Activated naive CD4-positive, alpha-beta T cell treated with anti-CD3 and anti-CD28 coated beads, Interleukin-2, amount 50 U/mL, for 24 hours (primary cell): Measurements from ENCODE around the gene SNX13.
"Not testable (repeated sequence)": the region's sequence is repeated elsewhere in the genome, so short reads cannot be mapped to it uniquely, and the experiment has no call there.

ENCODE experiments used
- H3K27ac Mint-ChIP-seq: one replicate; pipeline ENCODE4 v1.8.0; 2021; ENCODE audit warnings: mild to moderate bottlenecking, mixed read lengths
- H3K27me3 Mint-ChIP-seq: one replicate; pipeline ENCODE4 v1.8.0; 2021; ENCODE audit warnings: mixed read lengths
- H3K36me3 Mint-ChIP-seq: one replicate; pipeline ENCODE4 v1.8.0; 2021; ENCODE audit warnings: mixed read lengths
- H3K4me1 Mint-ChIP-seq: one replicate; pipeline ENCODE4 v1.8.0; 2021; ENCODE audit warnings: mixed read lengths
- H3K4me3 Mint-ChIP-seq: one replicate; pipeline ENCODE4 v1.8.0; 2021; ENCODE audit warnings: mild to moderate bottlenecking, mixed read lengths
- H3K9me3 Mint-ChIP-seq: one replicate; pipeline ENCODE4 v1.8.0; 2021; ENCODE audit warnings: mixed read lengths

SNX13 gene

DNA sequence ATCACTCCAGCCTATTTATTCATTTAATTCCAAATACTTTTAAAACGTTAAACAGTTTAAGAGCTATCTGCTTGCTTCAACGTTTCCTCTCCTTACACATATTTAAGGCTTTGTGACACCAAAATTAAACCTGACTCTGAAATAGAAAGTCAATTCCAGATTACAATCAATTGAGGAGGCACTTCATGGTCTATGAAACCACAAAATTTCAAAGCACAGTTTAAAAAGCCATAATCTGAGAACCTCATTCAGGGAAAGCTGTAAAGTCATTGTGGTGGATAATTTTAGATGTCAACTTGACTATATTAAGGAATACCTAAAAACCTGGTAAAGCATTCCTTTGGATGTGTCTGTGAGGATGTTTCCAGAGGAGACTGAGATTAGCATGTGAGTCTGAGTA is 6.2 kb downstream of the SNX13 start:
- Mint-ChIP-seq H3K4me3 (peak overlapping the region; percentile 2), H3K9me3 (no peaks in the 10 kb centered on the region), H3K4me1 (peaks cover 91% of the 10 kb centered on the region), H3K36me3 (peaks cover 5% of the 10 kb centered on the region), H3K27ac (no peak overlapping the region), H3K27me3 (no peaks in the 10 kb centered on the region)

DNA sequence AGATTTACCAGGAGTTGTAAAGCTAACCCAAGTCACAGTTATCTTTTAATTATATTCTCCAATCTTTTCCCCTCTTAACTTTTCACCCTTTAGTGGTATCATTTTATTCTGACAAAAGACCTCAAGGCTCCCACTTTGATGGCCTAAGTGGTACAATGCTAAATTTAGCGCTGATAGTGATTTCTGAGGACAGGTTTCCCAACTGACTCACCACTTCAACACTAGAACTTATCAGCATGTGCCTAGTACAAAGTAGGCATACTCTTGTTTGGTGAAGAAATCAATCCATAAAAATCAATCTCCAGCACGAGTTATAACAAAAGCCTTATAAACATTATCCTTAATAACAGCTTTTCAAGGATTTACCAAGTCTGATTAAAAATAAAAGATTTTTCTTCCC is 7.5 kb downstream of the SNX13 start:
- peaks cover 5% of the 10 kb centered on the region for H3K36me3 Mint-ChIP-seq
- no peaks in the 10 kb centered on the region for H3K9me3 Mint-ChIP-seq
- no peak overlapping the region for H3K27ac Mint-ChIP-seq
- no peaks in the 10 kb centered on the region for H3K27me3 Mint-ChIP-seq
- peaks cover 88% of the 10 kb centered on the region for H3K4me1 Mint-ChIP-seq
- no peak overlapping the region for H3K4me3 Mint-ChIP-seq

DNA sequence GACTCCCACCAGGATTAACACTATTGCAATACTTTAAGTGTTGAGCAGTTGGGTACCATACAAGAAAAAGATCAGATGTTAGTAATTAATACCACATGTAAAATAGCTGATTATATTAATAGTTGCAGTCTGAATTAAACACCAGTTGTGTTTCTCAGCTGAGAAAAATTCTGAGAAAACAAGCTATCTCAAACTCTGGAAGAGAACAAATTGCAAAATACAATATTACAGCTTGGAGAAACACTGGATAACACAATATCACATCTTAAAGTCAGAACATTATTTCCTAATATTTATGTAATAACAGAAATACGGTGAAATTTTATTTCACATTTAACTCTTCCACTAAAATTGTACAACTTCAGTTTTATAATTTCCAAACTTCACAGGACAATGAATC is 9.2 kb downstream of the SNX13 start:
- peak overlapping the region; percentile 11 for H3K4me3 Mint-ChIP-seq
- no peaks in the 10 kb centered on the region for H3K9me3 Mint-ChIP-seq
- peaks cover 3% of the 10 kb centered on the region for H3K36me3 Mint-ChIP-seq
- H3K27me3 Mint-ChIP-seq = no peaks in the 10 kb centered on the region
- peaks cover 91% of the 10 kb centered on the region for H3K4me1 Mint-ChIP-seq
- H3K27ac Mint-ChIP-seq = no peak overlapping the region

DNA sequence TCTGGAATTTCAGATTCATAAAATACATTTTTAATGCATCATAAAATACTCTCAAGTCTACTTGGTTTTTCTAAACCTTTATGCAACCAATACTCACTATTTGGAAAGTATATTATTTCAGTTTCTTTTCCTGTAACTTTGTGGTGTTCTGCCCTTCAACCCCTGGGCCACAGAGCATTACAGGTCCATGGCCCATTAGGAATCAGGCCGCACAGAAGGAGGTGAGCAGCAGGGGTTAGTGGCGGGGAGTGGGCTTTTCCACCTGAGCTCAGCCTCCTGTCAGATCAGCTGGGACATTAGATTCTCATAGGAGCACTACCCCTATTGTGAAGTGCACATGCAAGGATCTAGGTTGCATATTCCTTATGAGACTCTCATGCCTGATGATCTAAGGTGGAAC is 9.7 kb downstream of the SNX13 start:
- Mint-ChIP-seq H3K4me1 (peaks cover 91% of the 10 kb centered on the region), H3K9me3 (no peaks in the 10 kb centered on the region), H3K36me3 (peaks cover 3% of the 10 kb centered on the region), H3K4me3 (no peak overlapping the region), H3K27ac (no peak overlapping the region), H3K27me3 (no peaks in the 10 kb centered on the region)

DNA sequence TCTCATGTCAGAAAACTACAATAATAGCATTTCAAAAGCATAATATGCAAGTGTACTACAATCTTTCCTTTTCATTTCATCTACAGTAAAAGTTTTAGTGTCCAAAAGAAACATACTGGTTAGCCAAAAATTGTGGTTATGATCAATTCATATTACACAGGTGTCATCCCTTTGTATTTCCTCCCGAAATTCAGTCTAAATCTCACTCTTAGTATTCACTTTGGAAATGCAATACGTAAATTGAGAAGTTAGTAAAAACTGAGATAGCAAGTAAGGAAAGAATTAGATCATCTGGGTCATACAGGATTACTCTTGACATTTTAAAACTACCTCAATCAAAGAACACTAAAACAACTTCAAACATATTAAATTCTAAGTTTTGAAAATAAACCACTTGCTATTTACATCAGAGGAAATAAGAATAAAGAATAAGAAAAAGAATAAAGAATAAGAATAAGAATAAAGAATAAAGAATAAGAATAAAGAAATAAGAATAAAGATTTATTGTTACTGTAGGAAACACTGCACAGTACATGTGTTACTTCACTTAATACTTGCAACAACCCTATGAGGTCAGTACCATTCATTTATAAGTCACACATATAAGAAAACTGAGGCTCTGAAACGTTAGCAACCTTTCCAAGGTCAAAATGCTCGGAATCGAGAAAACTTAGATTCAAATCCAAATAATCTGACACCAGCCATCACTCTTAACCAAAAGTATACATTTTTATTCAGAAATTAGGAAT is 10.5 kb downstream of the SNX13 start:
- Mint-ChIP-seq H3K27me3 (no peaks in the 10 kb centered on the region), H3K36me3 (peaks cover 3% of the 10 kb centered on the region), H3K9me3 (no peaks in the 10 kb centered on the region), H3K4me3 (no peak overlapping the region), H3K27ac (no peak overlapping the region), H3K4me1 (peaks cover 92% of the 10 kb centered on the region)

DNA sequence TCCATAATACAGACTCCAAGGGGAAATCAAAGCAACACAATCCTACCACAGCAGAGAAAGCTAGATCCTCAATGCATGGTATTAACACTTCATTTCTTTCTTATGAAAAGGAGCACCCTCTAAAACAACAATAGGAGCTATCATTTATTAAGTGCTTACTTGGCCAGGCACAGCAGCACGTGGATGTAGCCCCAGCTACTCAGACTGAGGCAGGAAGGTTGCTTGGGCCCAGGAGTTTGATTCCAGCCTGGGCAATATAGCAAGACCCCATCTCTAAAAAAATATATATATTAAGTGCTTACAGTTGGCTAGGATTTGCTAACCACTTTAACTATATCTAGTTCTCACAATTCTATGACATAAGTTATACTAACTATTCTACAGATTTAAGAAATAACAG is 12.2 kb downstream of the SNX13 start:
- Mint-ChIP-seq H3K4me3 (no peak overlapping the region), H3K27me3 (no peaks in the 10 kb centered on the region), H3K4me1 (peaks cover 91% of the 10 kb centered on the region), H3K36me3 (peaks cover 3% of the 10 kb centered on the region), H3K9me3 (no peaks in the 10 kb centered on the region), H3K27ac (peak overlapping the region; percentile 23)

DNA sequence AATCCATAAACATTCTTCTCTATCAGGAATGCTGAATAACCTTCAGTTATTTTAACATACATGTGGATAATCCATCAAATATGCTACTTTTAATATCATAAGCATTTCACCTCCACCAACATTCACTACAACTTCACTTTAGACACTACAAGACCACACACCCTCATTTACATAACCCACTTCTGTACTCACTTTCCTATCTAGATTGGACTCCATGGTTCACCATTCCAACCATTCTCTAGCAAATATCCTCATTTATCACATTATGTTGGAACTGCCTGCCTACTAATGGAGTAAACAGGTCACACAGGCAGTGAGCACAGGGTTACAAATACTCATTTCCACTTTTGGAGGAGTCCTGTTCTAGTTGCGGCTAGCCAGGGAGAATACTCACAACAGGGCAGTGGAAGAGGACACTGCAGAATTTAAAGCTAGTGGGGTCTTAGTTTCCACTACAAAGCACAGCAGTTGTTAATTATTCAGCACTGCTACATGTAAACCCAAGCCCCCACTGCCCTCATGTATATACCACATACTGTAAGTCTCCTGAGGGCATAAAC is 18.4 kb downstream of the SNX13 start:
- H3K36me3 Mint-ChIP-seq = peaks cover 12% of the 10 kb centered on the region
- no peaks in the 10 kb centered on the region for H3K9me3 Mint-ChIP-seq
- H3K27ac Mint-ChIP-seq = no peak overlapping the region
- H3K27me3 Mint-ChIP-seq = no peaks in the 10 kb centered on the region
- no peak overlapping the region for H3K4me3 Mint-ChIP-seq
- peaks cover 79% of the 10 kb centered on the region for H3K4me1 Mint-ChIP-seq

DNA sequence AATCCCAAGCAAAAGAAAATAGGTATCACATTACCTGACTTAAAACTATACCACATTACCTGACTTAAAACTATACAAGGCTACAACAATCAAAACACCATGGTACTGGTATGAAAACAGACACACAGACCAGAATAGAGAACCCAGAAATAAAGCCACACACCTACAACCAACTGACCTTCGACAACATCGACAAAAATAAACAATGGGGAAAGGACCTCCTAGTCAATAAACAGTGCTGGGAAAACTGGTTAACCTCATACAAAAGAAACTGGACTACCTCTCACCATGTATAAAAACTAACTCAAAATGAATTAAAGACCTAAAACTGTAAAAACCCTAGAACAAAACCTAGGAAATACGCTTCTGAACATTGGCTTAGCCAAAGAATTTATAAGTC is 22.5 kb downstream of the SNX13 start:
- peaks cover 12% of the 10 kb centered on the region for H3K36me3 Mint-ChIP-seq
- no peaks in the 10 kb centered on the region for H3K9me3 Mint-ChIP-seq
- H3K4me3 Mint-ChIP-seq = no peak overlapping the region
- H3K27ac Mint-ChIP-seq = no peak overlapping the region
- H3K27me3 Mint-ChIP-seq = no peaks in the 10 kb centered on the region
- H3K4me1 Mint-ChIP-seq = peaks cover 42% of the 10 kb centered on the region

DNA sequence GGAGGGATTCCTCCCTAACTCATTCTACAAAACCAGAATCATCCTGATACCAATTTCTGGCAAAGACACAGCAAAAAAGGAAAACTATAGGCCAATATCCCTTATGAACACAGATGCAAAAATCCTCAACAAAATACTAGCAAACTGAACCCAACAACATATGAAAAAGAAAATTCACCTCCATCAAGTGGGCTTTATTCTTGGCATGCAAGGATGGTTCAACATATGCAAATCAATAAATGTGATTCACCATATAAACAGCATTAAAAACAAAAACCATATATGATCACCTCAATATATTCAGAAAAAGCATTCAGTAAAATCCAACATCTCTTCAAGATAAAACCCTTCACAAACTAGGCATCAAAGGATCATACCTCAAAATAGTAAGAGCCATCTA is 23.5 kb downstream of the SNX13 start:
- no peak overlapping the region for H3K27ac Mint-ChIP-seq
- no peak overlapping the region for H3K4me3 Mint-ChIP-seq
- peaks cover 16% of the 10 kb centered on the region for H3K36me3 Mint-ChIP-seq
- H3K27me3 Mint-ChIP-seq = no peaks in the 10 kb centered on the region
- H3K9me3 Mint-ChIP-seq = no peaks in the 10 kb centered on the region
- peaks cover 40% of the 10 kb centered on the region for H3K4me1 Mint-ChIP-seq

DNA sequence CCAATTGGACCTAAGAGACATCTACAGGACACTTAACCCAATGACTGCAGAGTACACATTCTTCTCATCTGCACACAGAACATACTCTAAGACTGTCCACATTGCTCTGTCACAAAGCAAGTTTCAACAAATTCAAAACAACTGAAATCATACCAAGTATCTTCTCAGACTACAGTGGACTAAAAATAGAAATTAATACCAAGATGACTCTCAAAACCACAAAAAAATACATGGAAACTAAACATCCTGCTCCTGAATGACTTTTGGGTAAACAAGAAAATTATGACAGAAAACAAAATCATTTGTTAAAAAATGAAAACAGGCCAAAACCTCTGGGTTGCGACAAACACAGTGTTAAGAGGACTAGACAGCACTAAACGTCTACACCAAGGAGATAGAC is 24.5 kb downstream of the SNX13 start:
- Mint-ChIP-seq H3K4me3 (no peak overlapping the region), H3K4me1 (peaks cover 31% of the 10 kb centered on the region), H3K27me3 (no peaks in the 10 kb centered on the region), H3K27ac (no peak overlapping the region), H3K36me3 (peaks cover 15% of the 10 kb centered on the region), H3K9me3 (no peaks in the 10 kb centered on the region)

DNA sequence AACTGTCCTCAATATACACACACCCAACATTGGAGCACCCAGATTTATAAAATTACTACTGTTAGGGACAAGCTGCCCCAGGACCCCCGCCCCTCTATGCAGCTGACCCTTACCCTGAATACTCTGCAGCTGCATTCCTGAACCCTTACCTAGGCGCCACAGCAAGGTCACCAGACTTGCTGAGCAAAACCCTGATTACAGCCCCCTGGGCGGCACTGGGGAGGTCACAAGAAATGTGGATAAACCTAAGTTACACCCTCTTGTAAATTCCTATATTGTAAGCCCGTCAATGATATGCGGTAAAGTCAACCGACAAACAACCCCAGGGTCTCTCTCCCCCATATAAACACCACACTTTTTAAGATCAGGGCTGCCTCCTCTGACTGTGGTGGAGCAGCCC is 25.1 kb downstream of the SNX13 start:
- peaks cover 30% of the 10 kb centered on the region for H3K4me1 Mint-ChIP-seq

DNA sequence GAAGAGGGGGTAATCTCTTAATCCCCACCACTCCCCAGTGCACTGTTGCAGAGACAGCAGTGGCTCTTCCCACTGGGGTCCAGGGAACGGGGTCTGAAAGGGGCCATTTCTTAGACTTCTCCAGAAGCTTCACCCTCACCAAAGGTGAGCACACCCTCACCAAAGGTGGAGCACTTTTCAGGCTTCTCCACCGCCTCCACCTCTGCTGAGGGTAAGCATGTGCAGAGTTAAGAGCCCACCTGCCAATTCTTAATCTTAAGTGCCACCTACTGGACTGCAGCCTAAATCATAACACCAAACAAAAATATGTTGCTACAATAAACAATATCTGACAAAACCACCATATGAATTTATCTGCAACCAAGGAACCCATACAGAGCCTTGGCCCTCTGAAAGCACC is 27.0 kb downstream of the SNX13 start:
- H3K27ac Mint-ChIP-seq = no peak overlapping the region

More for the DNA sequence above, 25.1 kb downstream of the SNX13 start:
- Mint-ChIP-seq H3K4me3 (no peak overlapping the region), H3K27me3 (no peaks in the 10 kb centered on the region), H3K9me3 (peaks cover 4% of the 10 kb centered on the region), H3K27ac (no peak overlapping the region), H3K36me3 (peaks cover 21% of the 10 kb centered on the region)

DNA sequence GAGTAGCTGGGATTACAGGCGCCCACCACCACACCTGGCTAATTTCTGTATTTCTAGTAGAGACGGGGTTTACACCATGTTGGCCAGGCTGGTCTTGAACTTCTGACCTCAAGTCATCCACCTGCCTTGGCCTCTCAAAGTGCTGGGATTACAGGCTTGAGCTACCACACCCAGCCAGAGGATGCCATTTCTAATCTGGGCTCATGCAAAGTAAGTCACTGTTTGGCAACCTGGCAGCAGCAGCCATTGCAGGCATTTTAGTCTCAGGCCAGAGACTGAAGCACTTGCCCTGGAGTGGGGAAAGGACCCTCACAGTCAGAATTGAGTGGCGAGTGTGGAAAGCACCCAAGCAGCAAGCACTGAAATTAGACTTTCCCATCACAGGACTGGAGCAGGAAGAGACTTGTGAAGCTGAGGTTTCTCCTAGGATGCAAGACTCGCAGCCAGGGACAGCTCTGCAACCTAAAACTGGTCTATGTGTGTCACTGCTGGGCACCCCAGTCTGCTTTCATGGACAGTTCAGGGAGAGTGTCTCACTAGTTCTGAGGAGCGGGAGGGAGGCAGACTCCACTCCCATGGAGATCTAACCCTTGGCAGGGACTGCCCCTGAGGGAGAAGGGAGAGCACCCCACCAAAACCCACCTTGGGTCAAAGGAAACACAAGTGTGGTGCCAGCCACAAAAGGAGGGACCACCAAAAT is 27.6 kb downstream of the SNX13 start:
- H3K4me1 Mint-ChIP-seq = peaks cover 36% of the 10 kb centered on the region
- no peak overlapping the region for H3K4me3 Mint-ChIP-seq
- H3K9me3 Mint-ChIP-seq = peaks cover 10% of the 10 kb centered on the region
- H3K27ac Mint-ChIP-seq = no peak overlapping the region
- peaks cover 14% of the 10 kb centered on the region for H3K36me3 Mint-ChIP-seq
- H3K27me3 Mint-ChIP-seq = no peaks in the 10 kb centered on the region

More for the DNA sequence above, 27.0 kb downstream of the SNX13 start:
- H3K27me3 Mint-ChIP-seq = no peaks in the 10 kb centered on the region
- peaks cover 35% of the 10 kb centered on the region for H3K4me1 Mint-ChIP-seq
- peaks cover 10% of the 10 kb centered on the region for H3K9me3 Mint-ChIP-seq
- H3K4me3 Mint-ChIP-seq = no peak overlapping the region
- H3K36me3 Mint-ChIP-seq = peaks cover 20% of the 10 kb centered on the region

DNA sequence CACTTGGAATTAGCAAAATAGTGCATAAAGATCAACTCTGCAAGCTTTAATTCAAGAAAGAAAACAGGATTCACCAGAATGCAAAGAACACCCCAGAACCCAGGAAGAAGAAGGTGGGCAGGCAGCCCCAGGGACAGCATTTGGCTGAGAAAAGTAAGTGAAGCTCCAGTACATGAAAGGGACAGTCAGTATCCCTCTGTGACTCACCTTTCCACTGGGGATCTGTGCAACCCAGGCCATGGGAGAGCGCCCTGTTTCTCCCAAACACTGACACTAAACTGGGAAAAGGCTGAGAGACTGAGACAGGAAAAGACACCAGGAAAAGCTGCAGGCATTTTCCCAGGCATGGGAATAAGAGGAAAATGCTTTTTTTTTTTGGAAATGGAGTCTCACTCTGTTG is 28.2 kb downstream of the SNX13 start:
- Mint-ChIP-seq H3K9me3 (peaks cover 10% of the 10 kb centered on the region), H3K36me3 (peaks cover 14% of the 10 kb centered on the region), H3K4me3 (no peak overlapping the region), H3K27me3 (no peaks in the 10 kb centered on the region), H3K27ac (peak overlapping the region; percentile 20), H3K4me1 (peaks cover 41% of the 10 kb centered on the region)

DNA sequence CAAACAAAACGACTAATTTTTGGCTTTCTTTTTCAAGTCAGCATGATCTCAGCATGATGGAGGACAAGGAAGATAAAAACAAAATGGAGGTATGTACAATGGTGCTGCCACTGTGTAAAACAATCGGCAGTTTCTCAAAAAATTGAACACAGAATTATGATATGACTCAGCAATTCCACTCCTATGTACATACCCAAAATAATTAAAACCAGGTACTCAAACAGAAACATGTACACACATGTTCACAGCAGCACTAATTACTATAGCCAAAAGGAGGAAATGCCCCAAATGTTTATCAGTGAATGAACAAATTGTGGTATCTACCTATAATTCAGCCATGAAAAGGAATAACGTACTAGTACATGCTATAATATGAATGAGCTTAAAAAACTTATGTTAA is 29.9 kb downstream of the SNX13 start:
- Mint-ChIP-seq H3K36me3 (peaks cover 14% of the 10 kb centered on the region), H3K27me3 (no peaks in the 10 kb centered on the region), H3K4me1 (peaks cover 51% of the 10 kb centered on the region), H3K27ac (no peak overlapping the region), H3K9me3 (peaks cover 10% of the 10 kb centered on the region), H3K4me3 (no peak overlapping the region)

DNA sequence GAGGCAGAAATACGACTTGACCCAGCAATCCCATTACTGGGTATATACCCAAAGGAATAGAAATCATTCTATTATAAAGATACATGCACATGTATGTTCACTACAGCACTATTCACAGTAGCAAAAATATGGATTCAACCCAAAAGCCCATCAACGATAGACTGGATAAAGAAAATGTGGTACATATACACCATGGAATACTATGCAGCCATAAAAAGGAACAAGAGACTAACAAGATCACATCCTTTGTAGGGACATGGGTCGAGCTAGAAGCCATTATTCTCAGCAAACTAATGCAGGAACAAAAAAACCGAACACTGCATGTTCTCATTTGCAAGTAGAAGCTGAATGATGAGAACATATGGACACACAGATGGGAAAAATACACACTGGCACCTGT is 31.0 kb downstream of the SNX13 start:
- Mint-ChIP-seq H3K9me3 (peaks cover 10% of the 10 kb centered on the region), H3K4me1 (peaks cover 60% of the 10 kb centered on the region), H3K36me3 (peaks cover 14% of the 10 kb centered on the region)
- not testable (repeated sequence) for H3K4me3 Mint-ChIP-seq, H3K27me3 Mint-ChIP-seq, H3K27ac Mint-ChIP-seq
